ENCODE results near the gene DYSF. TPM values are rescaled to one million over a fixed set of nuclear protein-coding genes. Genes with fewer than 3 reads are reported as not detected.

The DYSF gene
- total RNA-seq, 4 donors from 2014 or later: 3.7 to 18.7 (median 10.6) TPM

DNA sequence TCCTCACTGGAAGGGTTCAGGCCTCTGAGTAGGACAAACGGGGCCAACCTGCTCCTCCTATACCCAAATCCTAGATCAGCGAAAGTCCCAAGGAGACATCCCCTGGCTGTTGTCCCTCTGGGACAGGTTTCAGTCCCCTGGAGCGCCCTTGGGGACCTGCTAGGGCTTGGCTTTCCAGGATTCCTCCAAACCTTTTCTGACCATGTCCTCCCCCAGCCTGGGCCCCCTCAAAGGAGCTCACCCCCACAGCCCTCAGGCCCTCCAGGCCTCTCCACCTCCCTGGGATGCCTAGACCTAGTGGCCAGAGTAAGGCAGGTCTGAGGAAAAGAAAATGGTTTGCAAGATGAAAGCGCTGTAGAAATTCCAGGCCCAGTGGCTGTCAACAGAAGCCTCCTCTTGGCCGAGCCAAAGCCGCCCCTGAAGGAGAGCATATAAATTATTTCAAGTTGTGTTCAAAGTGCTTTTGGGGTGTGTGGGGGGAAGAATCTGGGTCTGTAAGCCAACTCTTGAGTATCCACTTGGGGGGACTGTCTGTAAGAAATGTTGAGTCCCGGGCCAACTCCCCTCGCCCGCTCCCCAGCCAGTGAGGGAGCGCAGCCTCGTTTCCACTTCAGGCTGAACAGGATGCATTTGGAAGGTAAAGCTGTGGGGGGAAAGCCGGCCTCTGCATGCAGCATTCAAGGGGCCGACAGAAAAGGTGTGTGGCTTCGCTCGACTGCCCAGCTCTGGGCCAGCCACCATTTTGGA, 158.6 kb downstream of the DYSF start:
- peaks cover 0 to 13% (median 9%) of the 10 kb centered on the region in 4 donors for H3K4me1 ChIP-seq
- H3K4me3 ChIP-seq: no peak overlapping the region
- no peaks in the 10 kb centered on the region for H3K36me3 ChIP-seq
- no peaks in the 10 kb centered on the region for H3K27me3 ChIP-seq
- no peak for DNase-seq
- TF ChIP-seq POLR2AphosphoS5 (IDR thresholded peaks at IDR 0.05): no peak
- 93 to 100% methylated on average over 1 to 15 of the region's 15 CpGs for WGBS, 2 donors (ENCODE audit: low coverage in 1 of 2)
- no peak overlapping the region for H3K27ac ChIP-seq
- in situ Hi-C loops (cut with MboI; ENCODE audit: low pct_ligation_motif_present in 1 of 4, low pct_unique_long_range_greater_than_20kb in 1 of 4, low sequenced_read_pairs in 3 of 4): no loop called here
- intact Hi-C loops (cut with DNase I; ENCODE audit: low total_unique reads): loop anchor here (5.0 kb wide), 1 partner anchor 530 kb away; no protein-coding TSS in a partner anchor
- no peaks in the 10 kb centered on the region for H3K9me3 ChIP-seq

DNA sequence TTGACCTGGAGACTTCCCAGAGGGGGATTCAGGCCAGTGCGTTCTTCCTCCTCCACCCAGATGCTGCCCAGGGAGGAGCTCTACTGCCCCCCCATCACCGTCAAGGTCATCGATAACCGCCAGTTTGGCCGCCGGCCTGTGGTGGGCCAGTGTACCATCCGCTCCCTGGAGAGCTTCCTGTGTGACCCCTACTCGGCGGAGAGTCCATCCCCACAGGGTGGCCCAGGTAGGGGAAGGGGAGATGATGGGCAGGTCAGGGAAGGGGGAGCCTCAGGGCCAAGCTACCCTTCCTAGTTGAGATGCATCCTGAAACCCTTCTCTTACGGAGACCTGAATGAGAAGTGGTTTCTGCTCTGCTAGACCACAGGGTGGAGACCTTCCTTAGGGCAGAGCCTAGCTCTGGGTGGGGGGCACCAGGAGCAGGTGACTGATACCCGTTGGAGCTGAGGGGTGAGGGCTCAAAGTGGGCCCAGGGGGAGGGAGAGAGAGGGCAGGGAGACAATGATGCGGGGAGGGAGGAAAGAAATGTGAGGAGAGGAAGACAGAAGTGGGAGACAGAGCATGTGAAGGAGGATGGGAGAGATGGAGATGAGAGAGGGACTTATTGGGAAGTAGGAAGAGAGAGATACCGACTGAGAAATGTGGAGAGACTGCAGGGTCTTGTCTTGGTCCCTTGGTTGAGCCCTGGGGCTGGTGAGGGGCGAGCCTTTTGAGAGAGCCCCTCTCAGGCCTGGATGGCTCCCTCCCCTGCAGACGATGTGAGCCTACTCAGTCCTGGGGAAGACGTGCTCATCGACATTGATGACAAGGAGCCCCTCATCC, 159.4 kb downstream of the DYSF start:
- in situ Hi-C loops (cut with MboI; ENCODE audit: low pct_ligation_motif_present in 1 of 4, low pct_unique_long_range_greater_than_20kb in 1 of 4, low sequenced_read_pairs in 3 of 4): no loop called here
- Histone ChIP-seq H3K27ac (no peak overlapping the region), H3K9me3 (no peaks in the 10 kb centered on the region), H3K27me3 (no peaks in the 10 kb centered on the region), H3K36me3 (no peaks in the 10 kb centered on the region), H3K4me1 (peaks cover 0 to 13% (median 9%) of the 10 kb centered on the region in 4 donors), H3K4me3 (no peak overlapping the region)
- intact Hi-C loops (cut with DNase I; ENCODE audit: low total_unique reads): loop anchor here (5.0 kb wide), 1 partner anchor 530 kb away; no protein-coding TSS in a partner anchor
- WGBS, 2 donors (ENCODE audit: low coverage in 1 of 2): 80 to 82% methylated on average over 2 to 17 of the region's 17 CpGs
- DNase-seq: no peak
- TF ChIP-seq, protein P1, sequence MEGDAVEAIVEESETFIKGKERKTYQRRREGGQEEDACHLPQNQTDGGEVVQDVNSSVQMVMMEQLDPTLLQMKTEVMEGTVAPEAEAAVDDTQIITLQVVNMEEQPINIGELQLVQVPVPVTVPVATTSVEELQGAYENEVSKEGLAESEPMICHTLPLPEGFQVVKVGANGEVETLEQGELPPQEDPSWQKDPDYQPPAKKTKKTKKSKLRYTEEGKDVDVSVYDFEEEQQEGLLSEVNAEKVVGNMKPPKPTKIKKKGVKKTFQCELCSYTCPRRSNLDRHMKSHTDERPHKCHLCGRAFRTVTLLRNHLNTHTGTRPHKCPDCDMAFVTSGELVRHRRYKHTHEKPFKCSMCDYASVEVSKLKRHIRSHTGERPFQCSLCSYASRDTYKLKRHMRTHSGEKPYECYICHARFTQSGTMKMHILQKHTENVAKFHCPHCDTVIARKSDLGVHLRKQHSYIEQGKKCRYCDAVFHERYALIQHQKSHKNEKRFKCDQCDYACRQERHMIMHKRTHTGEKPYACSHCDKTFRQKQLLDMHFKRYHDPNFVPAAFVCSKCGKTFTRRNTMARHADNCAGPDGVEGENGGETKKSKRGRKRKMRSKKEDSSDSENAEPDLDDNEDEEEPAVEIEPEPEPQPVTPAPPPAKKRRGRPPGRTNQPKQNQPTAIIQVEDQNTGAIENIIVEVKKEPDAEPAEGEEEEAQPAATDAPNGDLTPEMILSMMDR (IDR thresholded peaks at IDR 0.05): no peak

DNA sequence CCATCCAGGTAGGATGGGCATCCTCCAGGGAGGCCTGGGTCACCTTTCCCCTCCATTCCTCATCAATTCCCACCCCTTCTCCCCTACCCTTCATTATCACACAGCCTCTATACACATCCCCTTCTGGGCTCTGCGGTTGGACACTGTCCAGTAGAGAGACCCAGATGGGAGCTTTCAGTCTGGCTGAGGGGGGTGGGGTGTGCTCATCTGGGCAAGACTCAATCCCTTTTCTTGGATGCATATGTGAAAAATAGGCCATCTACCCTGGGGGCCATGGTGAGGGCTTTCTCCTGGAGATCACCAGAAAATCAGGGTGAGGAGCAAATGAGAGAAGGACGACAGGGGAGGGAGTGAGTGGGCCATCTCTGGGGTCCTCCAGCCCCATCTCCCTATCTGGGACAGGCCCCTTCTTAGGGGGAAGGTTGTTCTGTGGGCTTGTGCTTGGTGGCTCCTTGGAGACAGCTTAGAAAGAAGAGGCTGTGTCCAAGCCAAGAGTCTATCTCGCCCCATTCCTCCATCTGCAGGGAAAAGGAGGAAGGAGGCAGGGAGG, 160.1 kb downstream of the DYSF start:
- no peak for DNase-seq
- intact Hi-C loops (cut with DNase I; ENCODE audit: low total_unique reads): loop anchor here (5.0 kb wide), 1 partner anchor 529 kb away; no protein-coding TSS in a partner anchor
- H3K9me3 ChIP-seq: no peaks in the 10 kb centered on the region

DNA sequence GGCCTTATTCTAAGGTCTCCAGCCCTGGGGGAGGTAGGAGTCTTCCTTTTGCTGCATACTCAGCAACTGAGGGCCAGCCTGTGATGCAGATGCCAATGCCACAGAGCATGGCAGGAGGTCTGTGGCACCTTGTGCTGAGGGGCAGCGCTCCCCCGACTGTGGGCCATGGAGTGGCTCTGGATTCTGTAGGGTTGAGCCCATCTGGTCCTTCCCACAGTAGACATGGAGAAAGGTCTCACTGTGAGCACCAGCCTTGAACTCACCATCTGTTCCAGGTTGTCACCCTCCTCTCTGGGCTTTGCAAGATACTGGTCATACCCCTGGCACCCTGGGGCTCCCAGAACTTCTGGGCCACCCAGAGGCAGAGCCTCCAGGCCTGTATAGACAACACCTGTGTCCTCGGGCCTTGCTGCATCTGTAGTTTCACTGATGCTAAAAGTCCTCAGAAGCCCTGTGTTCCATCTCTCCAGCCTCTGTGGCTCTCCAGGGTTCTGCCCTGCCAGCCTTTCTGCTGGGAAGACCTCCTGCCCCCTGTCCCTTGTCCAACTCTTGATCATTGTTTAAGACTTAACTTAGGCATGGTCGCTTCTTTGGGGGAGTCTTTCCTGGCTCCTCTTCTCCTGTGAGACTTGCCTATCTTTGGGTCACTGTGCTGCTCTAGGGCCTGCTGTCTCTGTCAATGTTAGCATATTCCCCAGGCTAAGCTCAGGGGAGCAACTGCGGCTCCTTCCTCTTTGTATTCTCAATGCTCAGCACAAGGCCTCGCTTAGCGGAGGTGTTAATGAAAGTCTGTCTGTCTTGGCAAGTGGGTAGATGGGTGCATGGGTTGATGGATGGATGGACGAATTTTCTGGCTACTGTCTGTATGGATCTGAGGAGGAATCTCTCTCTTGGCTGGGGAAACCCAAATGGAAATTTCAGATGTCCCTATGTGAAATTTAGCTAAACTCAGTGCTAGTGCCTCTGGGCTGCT, 160.9 kb downstream of the DYSF start:
- DNase-seq: no peak
- TF ChIP-seq POLR2A (IDR thresholded peaks at IDR 0.05): no peak
- TF ChIP-seq, protein P1 (IDR thresholded peaks at IDR 0.05): no peak
- no peak for TF ChIP-seq EP300 (IDR thresholded peaks at IDR 0.05; ENCODE audit: low read depth)
- no peak for TF ChIP-seq POLR2AphosphoS5 (IDR thresholded peaks at IDR 0.05)
- WGBS, 2 donors (ENCODE audit: low coverage in 1 of 2): 90 to 100% methylated on average over 3 to 8 of the region's 8 CpGs
- in situ Hi-C loops (cut with MboI; ENCODE audit: low pct_ligation_motif_present in 1 of 4, low pct_unique_long_range_greater_than_20kb in 1 of 4, low sequenced_read_pairs in 3 of 4): no loop called here
- peak overlapping the region; percentile 36 to 56 (median 51) for H3K27ac ChIP-seq
- no peaks in the 10 kb centered on the region for H3K9me3 ChIP-seq
- intact Hi-C loops (cut with DNase I; ENCODE audit: low total_unique reads): loop anchor here (5.0 kb wide), 1 partner anchor 528 kb away; no protein-coding TSS in a partner anchor
- no peaks in the 10 kb centered on the region for H3K36me3 ChIP-seq
- peaks cover 0 to 13% (median 9%) of the 10 kb centered on the region in 4 donors for H3K4me1 ChIP-seq
- no peaks in the 10 kb centered on the region for H3K27me3 ChIP-seq
- no peak overlapping the region for H3K4me3 ChIP-seq

More for the DNA sequence above, 160.1 kb downstream of the DYSF start:
- no peak overlapping the region for H3K27ac ChIP-seq
- 86% methylated on average over 3 of the region's 3 CpGs; no CpG with 5 or more reads in 1 of the 2 donors for WGBS, 2 donors (ENCODE audit: low coverage in 1 of 2)
- in situ Hi-C loops (cut with MboI; ENCODE audit: low pct_ligation_motif_present in 1 of 4, low pct_unique_long_range_greater_than_20kb in 1 of 4, low sequenced_read_pairs in 3 of 4): no loop called here
- no peaks in the 10 kb centered on the region for H3K36me3 ChIP-seq
- no peak overlapping the region for H3K4me3 ChIP-seq
- H3K27me3 ChIP-seq: no peaks in the 10 kb centered on the region
- TF ChIP-seq POLR2A (IDR thresholded peaks at IDR 0.05): no peak
- TF ChIP-seq, protein P1 (IDR thresholded peaks at IDR 0.05): no peak
- no peak for TF ChIP-seq EP300 (IDR thresholded peaks at IDR 0.05; ENCODE audit: low read depth)
- no peak for TF ChIP-seq POLR2AphosphoS5 (IDR thresholded peaks at IDR 0.05)
- peaks cover 0 to 13% (median 9%) of the 10 kb centered on the region in 4 donors for H3K4me1 ChIP-seq

All from transverse colon (tissue), 4 donors.